ENCODE data around the gene KRTAP6-3. TPM values are rescaled to one million over a fixed set of nuclear protein-coding genes. Genes with fewer than 3 reads are reported as not detected.

Gene KRTAP6-3
- polyA plus RNA-seq, 2 of the 4 experiments (the other 2 are of a cell fraction): not detected

- H3K9me3 ChIP-seq: no peaks in the 10 kb centered on the region
- CTCF ChIA-PET: no interaction called here
- FAIRE-seq (no peak), ATAC-seq (no peak), DNase-seq (ENCODE audit: low read depth in 1 of 2, low spot score in 1 of 2) (no peak)
- POLR2A ChIA-PET: no interaction called here
- TF ChIP-seq NFE2L2 (conservative IDR thresholded peaks at IDR 0.05; ENCODE audit: low read length) (no peak), KDM1A (IDR thresholded peaks at IDR 0.05; ENCODE audit: low read depth) (no peak), RCOR1 (IDR thresholded peaks at IDR 0.05; ENCODE audit: low read depth, low read length) (no peak), RNF2 (IDR thresholded peaks at IDR 0.05; ENCODE audit: borderline replicate concordance, low read depth) (no peak), ATOH8 (CRISPR knock-in tag; IDR thresholded peaks at IDR 0.05; ENCODE audit: low read depth) (no peak)
- no peak overlapping the region for H3K4me2 ChIP-seq
- H3K4me1 ChIP-seq: no peaks in the 10 kb centered on the region
- H3K27ac ChIP-seq: no peak overlapping the region
- no peak overlapping the region for H3K4me3 ChIP-seq
These were observed 23.0 kb downstream of the KRTAP6-3 start for GRCh38 chr21:30615199-30615598.

DNA sequence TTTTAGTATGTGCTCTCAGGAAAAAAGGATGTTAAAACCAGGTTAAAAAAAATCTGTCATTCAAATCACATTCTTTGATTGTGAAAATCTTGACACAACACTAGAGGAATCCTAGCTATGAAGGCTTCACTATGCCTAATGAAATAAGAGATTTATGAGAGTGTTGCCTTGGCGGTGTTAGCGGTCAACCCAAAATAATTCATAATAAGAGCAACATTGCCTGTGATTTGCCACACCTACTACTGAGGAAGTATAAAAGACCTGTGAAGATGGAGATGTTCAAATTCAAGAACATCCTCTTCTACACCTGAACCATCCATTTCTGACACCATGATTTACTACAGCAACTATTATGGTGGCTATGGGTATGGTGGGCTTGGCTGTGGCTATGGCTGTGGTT lies 23.9 kb downstream of the KRTAP6-3 start, which contains the start of gene KRTAP20-1:
KRTAP20-1 (plus strand) TSS at position 301 of the 400 bp plus-strand sequence; CDS start at position 331, 30 bp downstream.
- POLR2A ChIA-PET: no interaction called here
- no peaks in the 10 kb centered on the region for H3K9me3 ChIP-seq
- H3K4me2 ChIP-seq: no peak within 1 kb of the TSS
- H3K4me3 ChIP-seq: no peak within 1 kb of the TSS
- ATAC-seq: no peak
- TF ChIP-seq BCL3 (IDR thresholded peaks at IDR 0.05): no peak
- TF ChIP-seq CBX2 (IDR thresholded peaks at IDR 0.05; ENCODE audit: borderline replicate concordance, low read depth): no peak
- TF ChIP-seq SREBF2 (IDR thresholded peaks at IDR 0.05): no peak
- TF ChIP-seq FOSB (CRISPR knock-in tag; IDR thresholded peaks at IDR 0.05): no peak
- no peak for TF ChIP-seq FOXS1 (CRISPR knock-in tag; IDR thresholded peaks at IDR 0.05)
- TF ChIP-seq HOXB13 (CRISPR knock-in tag; IDR thresholded peaks at IDR 0.05; ENCODE audit: low read depth): no peak
- no peak for TF ChIP-seq RAD21 (conservative IDR thresholded peaks at IDR 0.05 in 1 of 2, IDR thresholded peaks at IDR 0.05 in 1 of 2)
- TF ChIP-seq, protein P1, sequence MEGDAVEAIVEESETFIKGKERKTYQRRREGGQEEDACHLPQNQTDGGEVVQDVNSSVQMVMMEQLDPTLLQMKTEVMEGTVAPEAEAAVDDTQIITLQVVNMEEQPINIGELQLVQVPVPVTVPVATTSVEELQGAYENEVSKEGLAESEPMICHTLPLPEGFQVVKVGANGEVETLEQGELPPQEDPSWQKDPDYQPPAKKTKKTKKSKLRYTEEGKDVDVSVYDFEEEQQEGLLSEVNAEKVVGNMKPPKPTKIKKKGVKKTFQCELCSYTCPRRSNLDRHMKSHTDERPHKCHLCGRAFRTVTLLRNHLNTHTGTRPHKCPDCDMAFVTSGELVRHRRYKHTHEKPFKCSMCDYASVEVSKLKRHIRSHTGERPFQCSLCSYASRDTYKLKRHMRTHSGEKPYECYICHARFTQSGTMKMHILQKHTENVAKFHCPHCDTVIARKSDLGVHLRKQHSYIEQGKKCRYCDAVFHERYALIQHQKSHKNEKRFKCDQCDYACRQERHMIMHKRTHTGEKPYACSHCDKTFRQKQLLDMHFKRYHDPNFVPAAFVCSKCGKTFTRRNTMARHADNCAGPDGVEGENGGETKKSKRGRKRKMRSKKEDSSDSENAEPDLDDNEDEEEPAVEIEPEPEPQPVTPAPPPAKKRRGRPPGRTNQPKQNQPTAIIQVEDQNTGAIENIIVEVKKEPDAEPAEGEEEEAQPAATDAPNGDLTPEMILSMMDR (IDR thresholded peaks at IDR 0.05): no peak
- TF ChIP-seq CEBPB (IDR thresholded peaks at IDR 0.05): no peak
- no peak for TF ChIP-seq TFCP2L1 (CRISPR knock-in tag; IDR thresholded peaks at IDR 0.05)
- no peak within 1 kb of the TSS for H3K27ac ChIP-seq
- no peak for FAIRE-seq
- CTCF ChIA-PET: no interaction called here
- WGBS (ENCODE audit: missing lambda C conversion rate): 83% methylated on average over 2 of the region's 2 CpGs
- no peaks in the 10 kb centered on the region for H3K4me1 ChIP-seq
- no peak for DNase-seq (ENCODE audit: low read depth in 1 of 2, low spot score in 1 of 2)

GRCh38 chr21:30620080-30620479 lies 27.8 kb downstream of the KRTAP6-3 start:
- ChIA-PET POLR2A (no interaction called here), CTCF (no interaction called here)
- no peak for TF ChIP-seq RARB (CRISPR knock-in tag; IDR thresholded peaks at IDR 0.05)
- TF ChIP-seq CHD4 (IDR thresholded peaks at IDR 0.05; ENCODE audit: borderline replicate concordance): no peak
- TF ChIP-seq USF2 (IDR thresholded peaks at IDR 0.05): no peak
- TF ChIP-seq, protein P2, sequence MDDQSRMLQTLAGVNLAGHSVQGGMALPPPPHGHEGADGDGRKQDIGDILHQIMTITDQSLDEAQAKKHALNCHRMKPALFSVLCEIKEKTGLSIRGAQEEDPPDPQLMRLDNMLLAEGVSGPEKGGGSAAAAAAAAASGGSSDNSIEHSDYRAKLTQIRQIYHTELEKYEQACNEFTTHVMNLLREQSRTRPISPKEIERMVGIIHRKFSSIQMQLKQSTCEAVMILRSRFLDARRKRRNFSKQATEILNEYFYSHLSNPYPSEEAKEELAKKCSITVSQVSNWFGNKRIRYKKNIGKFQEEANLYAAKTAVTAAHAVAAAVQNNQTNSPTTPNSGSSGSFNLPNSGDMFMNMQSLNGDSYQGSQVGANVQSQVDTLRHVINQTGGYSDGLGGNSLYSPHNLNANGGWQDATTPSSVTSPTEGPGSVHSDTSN (IDR thresholded peaks at IDR 0.05): no peak
- TF ChIP-seq HMGXB4 (CRISPR knock-in tag; IDR thresholded peaks at IDR 0.05; ENCODE audit: borderline replicate concordance): no peak
- no peak for TF ChIP-seq POLR2AphosphoS2 (conservative IDR thresholded peaks at IDR 0.05; ENCODE audit: low read length)
- TF ChIP-seq, protein P3, sequence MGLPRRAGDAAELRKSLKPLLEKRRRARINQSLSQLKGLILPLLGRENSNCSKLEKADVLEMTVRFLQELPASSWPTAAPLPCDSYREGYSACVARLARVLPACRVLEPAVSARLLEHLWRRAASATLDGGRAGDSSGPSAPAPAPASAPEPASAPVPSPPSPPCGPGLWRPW (IDR thresholded peaks at IDR 0.05): no peak
- TF ChIP-seq ZNF302 (CRISPR knock-in tag; IDR thresholded peaks at IDR 0.05): no peak
- TF ChIP-seq MYC (IDR thresholded peaks at IDR 0.05; ENCODE audit: borderline replicate concordance, low read length): no peak
- TF ChIP-seq BCL3 (IDR thresholded peaks at IDR 0.05): no peak
- ATAC-seq: no peak
- Histone ChIP-seq H3K4me3 (no peak overlapping the region), H3K4me1 (no peaks in the 10 kb centered on the region), H3K9me3 (no peaks in the 10 kb centered on the region), H3K4me2 (no peak overlapping the region), H3K27ac (no peak overlapping the region)
- no peak for DNase-seq (ENCODE audit: low read depth in 1 of 2, low spot score in 1 of 2)
- FAIRE-seq: no peak
